HG03432 (cell line): ENCODE measurements around the gene TUB.
A peak's percentile ranks its signal among the peaks of the same experiment; 100 is the strongest.

Experiments
- ATAC-seq: cut with Tn5 transposase; IDR thresholded peaks from one replicate; pipeline ENCODE4 v1.9.1; 2021; ENCODE audit warnings: mild to moderate bottlenecking, moderate library complexity; ENCODE audit not compliant: unreplicated experiment

The TUB gene

GRCh38 chr11:8089791-8090510, 8.9 kb downstream of the TUB start:
- ATAC-seq, result no peak

GRCh38 chr11:8090756-8091155, 9.7 kb downstream of the TUB start:
- no peak for ATAC-seq

DNA sequence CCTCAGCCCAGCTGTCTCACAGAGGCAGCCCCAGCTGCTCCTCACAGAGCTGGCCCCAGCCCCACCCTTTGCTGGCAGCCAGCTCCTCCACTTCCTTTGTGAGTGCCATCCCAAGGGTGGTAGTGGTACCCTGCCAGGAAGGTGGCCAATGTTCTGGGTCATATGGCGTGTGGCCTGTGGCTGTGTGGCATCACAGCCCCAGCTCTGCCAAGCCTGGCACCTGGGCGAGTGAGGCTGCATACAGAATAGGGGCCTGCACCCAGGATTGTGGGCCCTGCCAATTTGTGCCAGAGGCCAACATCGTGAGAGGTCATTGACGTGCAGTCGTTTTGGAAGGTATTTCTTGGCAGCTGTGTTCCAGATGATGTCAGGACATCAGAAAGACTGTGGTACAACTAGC, 10.7 kb downstream of the TUB start:
- ATAC-seq, result no peak

DNA sequence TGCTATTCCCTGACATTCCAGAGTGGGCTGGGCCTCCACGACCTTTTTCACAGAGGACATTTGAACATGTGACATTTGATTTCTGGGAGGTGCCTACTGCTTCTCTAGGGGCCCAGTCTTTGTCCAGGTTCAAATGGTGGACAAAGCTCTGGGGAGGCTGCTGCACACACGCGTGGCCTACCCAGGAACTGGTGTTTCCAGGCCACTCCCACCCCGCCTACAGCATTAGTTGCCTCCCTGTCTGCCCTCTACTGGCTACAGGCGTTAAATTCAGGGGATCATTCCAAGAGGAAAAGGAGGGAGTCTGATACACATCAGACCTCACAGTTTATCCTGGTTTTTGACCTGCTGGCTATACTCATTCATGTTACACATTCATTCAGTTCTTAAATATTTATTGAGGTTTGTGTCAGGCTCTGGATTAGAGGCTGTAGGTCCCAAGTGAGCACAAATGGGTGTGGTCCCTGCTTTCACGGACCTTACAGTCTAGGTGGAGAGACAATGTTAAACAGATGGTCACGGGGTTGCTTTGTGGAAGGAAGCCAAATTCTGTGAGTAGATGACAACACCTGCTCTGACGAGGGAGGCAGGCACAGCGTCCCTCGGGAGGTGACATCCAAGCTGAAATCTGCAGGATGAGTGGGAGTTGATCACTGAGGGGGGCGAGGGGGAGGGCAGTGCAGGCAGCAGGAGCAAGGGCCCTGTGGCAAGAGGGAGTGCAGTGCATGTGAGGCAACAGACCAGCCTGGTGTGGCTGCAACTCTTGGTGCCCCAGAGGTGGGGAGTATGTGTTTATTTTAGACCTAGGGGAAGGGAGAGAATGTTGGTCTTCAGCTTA, 11.8 kb downstream of the TUB start:
- ATAC-seq, result peak; percentile 77

- ATAC-seq, result no peak
These were observed 13.0 kb downstream of the TUB start for GRCh38 chr11:8093931-8094575.

DNA sequence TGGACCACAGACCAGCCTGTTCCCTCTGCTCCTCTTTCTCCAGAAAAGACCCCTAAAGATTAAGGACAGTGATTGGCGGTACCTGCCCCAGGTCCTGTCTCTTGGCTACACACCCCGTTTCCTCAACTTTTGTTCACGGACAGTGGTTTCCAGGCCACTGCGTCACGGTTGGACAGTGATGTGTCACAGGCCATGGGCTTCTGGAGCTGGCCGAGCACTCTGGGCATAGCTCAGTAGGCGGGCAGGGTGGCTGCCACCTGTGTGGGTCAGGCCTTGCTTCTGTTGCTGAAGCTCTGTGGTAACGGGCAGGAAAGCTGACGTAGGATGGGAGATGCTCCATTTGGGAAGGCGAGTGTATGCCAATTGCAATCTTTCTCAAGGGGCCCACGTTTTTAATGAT, 13.6 kb downstream of the TUB start:
- ATAC-seq, result no peak

- ATAC-seq, result no peak
These were observed 14.4 kb downstream of the TUB start for GRCh38 chr11:8095371-8095770.

DNA sequence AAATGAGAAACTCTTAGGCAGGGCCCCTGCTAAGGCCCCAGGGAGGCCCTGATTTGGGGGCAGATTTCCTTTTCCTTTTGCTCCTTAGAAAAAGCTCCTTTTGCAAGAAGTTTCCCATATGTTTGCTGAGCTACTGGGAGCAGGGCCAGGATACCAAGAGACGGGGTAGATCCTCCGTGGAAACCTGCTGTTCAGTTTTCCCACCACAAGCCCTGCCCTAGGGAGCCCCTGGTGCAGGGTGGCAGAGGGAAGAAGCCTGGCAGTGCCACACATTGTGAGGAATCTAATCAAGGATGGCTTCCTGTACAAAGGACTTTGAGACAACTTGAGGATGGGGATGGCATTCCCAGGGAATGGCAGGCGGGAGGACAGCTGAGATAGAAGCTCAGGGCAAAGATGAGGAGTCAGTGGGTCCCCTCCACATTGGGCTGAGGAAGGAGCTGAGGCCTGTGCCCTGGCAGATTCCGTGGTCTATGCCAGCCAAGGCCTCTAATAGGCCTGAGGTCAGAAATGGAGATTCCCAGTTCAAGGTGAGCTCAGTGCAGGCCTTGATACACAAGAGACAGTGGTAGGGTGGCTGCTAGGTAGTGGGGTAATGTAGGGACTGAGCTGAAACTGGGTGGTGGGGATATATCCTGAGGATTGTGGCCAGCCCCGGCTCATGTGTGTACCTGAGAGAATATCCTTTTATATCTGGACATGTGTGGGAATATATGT, 15.0 kb downstream of the TUB start:
- no peak for ATAC-seq

DNA sequence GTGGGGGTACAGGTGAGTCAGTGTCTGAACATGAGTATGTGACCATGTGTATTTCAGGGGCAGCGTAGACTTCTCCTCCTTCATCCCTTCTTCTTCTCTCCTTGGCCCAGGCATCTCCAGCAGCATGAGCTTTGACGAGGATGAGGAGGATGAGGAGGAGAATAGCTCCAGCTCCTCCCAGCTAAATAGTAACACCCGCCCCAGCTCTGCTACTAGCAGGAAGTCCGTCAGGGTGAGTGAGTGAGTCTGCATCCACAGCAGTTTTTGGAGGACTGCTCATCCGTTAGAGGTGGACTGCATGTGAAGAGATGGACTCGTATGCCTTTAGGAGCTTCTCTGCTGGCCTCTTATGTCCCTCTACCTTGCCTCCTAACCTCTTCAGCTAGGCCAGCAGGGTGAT, 15.6 kb downstream of the TUB start:
- no peak for ATAC-seq

- ATAC-seq, result no peak
These were observed 16.1 kb downstream of the TUB start for GRCh38 chr11:8097062-8097461.

DNA sequence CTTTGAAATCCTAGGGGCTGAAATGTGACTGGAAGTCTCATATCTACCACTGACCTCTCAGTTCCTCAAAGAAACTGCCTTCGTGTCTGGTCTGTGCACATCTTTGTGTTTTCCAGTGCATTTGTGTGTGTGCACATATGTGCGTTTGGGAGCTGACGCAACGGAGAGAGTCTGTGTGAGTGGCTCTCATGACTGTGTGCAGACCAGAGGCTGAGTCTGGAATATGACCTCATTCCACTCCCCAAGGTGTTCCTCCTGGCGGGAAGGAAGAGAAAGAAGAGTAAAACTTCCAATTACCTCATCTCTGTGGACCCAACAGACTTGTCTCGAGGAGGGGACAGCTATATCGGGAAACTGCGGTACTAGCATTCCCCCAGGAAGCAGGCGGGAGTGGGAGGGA, 16.5 kb downstream of the TUB start:
- no peak for ATAC-seq

GRCh38 chr11:8097926-8098325, 16.9 kb downstream of the TUB start:
- ATAC-seq, result no peak

DNA sequence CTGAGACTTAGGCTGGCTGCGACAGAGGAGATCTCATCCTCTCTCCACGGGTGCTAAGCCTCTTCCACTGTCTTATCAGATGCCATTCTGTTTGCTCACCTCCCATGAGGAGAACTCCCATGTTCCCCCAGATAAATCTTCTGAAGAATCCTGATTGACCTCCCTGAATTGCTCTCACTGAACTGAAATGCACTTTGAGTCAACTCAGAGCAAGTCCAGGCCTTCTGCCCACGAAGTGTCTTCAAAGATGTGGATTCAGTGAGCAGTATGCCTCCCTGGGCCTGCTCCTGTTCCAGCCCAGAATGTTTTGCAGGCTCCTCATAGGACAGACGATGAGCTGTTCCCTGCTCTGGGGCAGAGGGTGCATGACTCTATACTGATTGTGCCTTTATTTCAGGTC, 17.4 kb downstream of the TUB start:
- ATAC-seq, result no peak

DNA sequence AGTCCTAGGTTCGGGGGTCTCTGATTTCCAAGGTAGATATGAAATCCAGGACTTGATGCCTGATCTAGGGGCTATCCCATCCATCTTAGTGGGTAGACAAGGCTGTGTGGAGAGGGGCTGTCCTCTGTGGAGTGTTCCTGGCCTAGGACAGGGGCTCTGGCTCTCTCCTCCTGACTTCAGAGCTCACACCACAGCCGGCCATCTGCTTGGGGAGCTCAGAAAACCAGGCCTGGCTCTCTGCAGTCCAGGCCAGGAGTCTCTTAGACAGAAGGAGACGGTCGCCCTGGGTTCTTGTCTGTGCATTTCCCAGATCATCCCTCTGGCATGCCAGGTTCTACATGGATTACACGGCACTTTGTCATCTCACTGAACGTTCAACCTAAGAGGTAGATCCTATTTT, 17.9 kb downstream of the TUB start:
- no peak for ATAC-seq

DNA sequence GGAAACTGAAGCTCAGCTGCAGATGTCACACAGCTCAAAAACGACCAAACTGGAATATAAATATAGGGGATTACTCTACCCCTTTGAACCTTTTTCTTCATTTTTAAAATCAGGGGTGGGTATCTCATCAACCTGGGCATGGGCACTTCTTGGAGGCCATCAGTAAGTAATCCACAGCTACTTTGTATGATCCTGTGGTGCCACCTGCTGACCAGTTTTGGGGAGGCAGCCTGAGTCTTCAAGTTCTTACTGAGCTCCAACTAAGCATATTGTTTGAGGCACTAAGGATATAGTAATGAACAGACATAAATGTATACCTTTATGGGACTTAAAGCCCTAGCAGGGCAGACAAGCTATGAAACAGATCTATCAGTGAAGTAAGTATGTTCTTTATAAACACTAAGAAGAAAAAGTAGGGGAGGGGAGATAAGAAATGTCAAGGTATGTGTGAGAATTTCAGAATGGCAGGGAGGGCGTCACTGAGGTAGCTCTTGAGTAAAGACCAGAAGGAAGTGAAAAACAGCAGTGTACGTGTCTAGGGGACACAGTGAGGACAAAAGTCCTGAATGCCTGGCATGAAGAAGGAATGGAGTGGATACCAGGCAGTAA, 18.4 kb downstream of the TUB start:
- peak; percentile 71 for ATAC-seq

- no peak for ATAC-seq
These were observed 19.1 kb downstream of the TUB start for GRCh38 chr11:8100158-8100557.

DNA sequence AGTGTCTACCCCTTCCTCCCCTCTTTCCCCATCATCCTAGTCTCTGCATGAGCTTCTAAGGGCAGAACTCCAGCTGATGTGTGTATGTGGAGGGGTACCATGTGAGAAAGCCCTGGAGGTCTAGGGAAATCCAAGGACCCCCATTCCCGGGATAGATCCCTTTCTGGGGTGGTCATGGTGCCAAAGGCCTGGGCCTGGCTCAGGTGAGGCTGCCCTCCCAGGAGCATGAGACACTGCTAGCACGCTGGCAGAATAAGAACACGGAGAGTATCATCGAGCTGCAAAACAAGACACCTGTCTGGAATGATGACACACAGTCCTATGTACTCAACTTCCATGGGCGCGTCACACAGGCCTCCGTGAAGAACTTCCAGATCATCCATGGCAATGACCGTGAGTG, 19.6 kb downstream of the TUB start:
- ATAC-seq, result no peak

DNA sequence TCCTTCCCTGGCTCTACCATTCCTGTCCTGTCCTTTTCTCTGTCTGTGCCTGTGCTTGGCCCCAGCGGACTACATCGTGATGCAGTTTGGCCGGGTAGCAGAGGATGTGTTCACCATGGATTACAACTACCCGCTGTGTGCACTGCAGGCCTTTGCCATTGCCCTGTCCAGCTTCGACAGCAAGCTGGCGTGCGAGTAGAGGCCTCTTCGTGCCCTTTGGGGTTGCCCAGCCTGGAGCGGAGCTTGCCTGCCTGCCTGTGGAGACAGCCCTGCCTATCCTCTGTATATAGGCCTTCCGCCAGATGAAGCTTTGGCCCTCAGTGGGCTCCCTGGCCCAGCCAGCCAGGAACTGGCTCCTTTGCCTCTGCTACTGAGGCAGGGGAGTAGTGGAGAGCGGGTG, 20.4 kb downstream of the TUB start:
- no peak for ATAC-seq

GRCh38 chr11:8102296-8102915, 21.4 kb downstream of the TUB start:
- ATAC-seq, result no peak

DNA sequence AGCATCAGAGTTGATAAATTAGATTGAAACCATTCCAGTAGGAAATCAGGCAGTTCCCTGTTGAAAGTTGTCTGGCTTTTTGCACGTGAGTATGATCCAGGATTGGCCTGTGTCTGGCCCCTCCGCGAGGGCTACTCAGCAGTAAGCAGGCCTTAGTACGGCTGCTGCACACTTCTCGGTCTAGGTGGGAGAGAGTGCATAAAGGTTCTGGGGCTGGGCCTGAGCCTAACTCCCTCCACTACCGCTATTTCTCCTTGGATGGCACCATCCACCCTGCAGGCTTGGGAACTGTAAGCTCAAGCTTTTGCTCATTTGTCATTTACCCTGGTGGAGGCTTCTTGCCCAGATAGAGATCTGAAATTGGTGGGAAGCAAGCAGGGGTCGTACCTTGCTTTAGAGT, 22.0 kb downstream of the TUB start:
- ATAC-seq, result no peak
